Activated naive CD8-positive, alpha-beta T cell treated with anti-CD3 and anti-CD28 coated beads, Interleukin-2, amount 10 ng/mL, durations not matched to agents 7 days and 5 days (primary cell): ENCODE measurements around the gene RWDD1. TPM values are rescaled to one million over a fixed set of nuclear protein-coding genes. Genes with fewer than 3 reads are reported as not detected.

Experiments
- total RNA-seq, 2 experiments: library from RNA; stranded (reverse); gene quantifications; one replicate each; pipeline ENCODE4 v1.2.3, GENCODE V29; 2021

Gene RWDD1
- total RNA-seq, 2 experiments from 2014 or later = 33.2 to 36.6 TPM

Other genes starting within 250 kb of the RWDD1 start
- gene DSE, start 200.6 kb upstream of the RWDD1 start, total RNA-seq = 1 to 10 TPM; 3.9 to 4.1 TPM
- gene CALHM6, start 110.1 kb upstream of the RWDD1 start, total RNA-seq = 10 to 100 TPM; 23.2 to 26.7 TPM
- gene CALHM5, start 59.9 kb upstream of the RWDD1 start, total RNA-seq = not detected
- not detected for gene TRAPPC3L, start 25.8 kb upstream of the RWDD1 start, total RNA-seq
- not detected for gene CALHM4, start 17.8 kb upstream of the RWDD1 start, total RNA-seq
- gene RSPH4A, start 45.0 kb downstream of the RWDD1 start, total RNA-seq = under 1 TPM; 0.14 to 0.22 TPM
- gene ZUP1, start 97.3 kb downstream of the RWDD1 start, total RNA-seq = 10 to 100 TPM; 18.4 to 20.8 TPM
- 10 to 100 TPM; 29.5 to 35.0 TPM for gene KPNA5, start 109.7 kb downstream of the RWDD1 start, total RNA-seq
- not detected for gene FAM162B, start 194.2 kb downstream of the RWDD1 start, total RNA-seq